Measurements from ENCODE around the gene DNLZ. TPM values are rescaled to one million over a fixed set of nuclear protein-coding genes. Genes with fewer than 3 reads are reported as not detected.

Gene DNLZ
- total RNA-seq, 2 experiments from 2014 or later: 15.4 to 17.0 TPM

DNA sequence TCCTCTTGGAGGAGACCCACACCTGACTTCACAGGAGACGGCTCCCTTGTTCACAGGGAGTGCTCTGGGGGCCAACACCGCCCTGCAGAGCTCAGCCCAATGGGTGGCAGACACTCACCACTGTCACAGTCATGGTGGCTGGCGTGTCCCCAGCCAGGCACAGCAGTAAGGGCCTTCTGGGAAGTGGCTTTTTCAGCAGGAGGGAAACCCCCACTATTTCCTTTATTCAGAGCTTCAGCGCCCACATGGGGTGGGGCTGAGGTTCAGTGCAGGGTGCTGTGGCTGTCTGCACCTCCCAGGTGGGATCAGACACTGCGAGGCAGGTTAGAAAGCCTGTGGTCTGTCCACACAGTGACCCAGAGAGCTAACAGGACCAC is 40.0 kb upstream of the DNLZ start:
- Mint-ChIP-seq H3K4me3 (peak overlapping the region; percentile 69), H3K27me3 (no peaks in the 10 kb centered on the region), H3K27ac (peak overlapping the region; percentile 74), H3K9me3 (no peaks in the 10 kb centered on the region), H3K36me3 (peaks cover 30% of the 10 kb centered on the region), H3K4me1 (peaks cover 42% of the 10 kb centered on the region)
- POLR2A ChIA-PET: interaction anchor here (1.0 to 2.6 kb wide), 4 partner anchors 35 to 294 kb away, joined by 3 to 15 read pairs (median 6); partner anchors contain the start of gene DNLZ
- peak; percentile 79 for DNase-seq
- peak; percentile 84 for ATAC-seq (ENCODE audit: low read depth)

DNA sequence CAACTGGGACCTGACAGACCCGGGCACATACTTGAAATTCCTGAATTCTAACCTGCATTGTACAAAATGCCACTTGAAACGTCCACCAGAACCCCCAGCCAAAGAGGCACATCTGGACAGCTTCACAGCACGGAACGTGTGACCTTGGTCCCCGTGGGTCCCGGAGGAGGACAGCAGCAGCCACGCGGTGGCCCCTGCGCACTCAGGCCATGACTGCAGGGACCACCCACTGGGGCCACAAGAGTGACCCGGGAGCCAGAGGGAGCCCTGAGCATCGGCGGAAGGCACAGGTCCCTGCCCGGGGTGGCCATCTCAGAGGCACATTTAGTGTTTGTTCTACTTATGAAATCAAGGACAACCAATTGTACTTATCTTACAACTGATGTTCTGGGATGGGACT is 38.5 kb upstream of the DNLZ start:
- Mint-ChIP-seq H3K4me1 (peaks cover 47% of the 10 kb centered on the region), H3K4me3 (peak overlapping the region; percentile 39), H3K36me3 (peaks cover 25% of the 10 kb centered on the region), H3K27me3 (no peaks in the 10 kb centered on the region), H3K27ac (peak overlapping the region; percentile 48), H3K9me3 (no peaks in the 10 kb centered on the region)
- no peak for DNase-seq
- ATAC-seq (ENCODE audit: low read depth): no peak
- POLR2A ChIA-PET: interaction anchor here (2.6 kb wide), 1 partner anchor 39 kb away, joined by 15 read pairs; the partner anchor contains the start of gene DNLZ

DNA sequence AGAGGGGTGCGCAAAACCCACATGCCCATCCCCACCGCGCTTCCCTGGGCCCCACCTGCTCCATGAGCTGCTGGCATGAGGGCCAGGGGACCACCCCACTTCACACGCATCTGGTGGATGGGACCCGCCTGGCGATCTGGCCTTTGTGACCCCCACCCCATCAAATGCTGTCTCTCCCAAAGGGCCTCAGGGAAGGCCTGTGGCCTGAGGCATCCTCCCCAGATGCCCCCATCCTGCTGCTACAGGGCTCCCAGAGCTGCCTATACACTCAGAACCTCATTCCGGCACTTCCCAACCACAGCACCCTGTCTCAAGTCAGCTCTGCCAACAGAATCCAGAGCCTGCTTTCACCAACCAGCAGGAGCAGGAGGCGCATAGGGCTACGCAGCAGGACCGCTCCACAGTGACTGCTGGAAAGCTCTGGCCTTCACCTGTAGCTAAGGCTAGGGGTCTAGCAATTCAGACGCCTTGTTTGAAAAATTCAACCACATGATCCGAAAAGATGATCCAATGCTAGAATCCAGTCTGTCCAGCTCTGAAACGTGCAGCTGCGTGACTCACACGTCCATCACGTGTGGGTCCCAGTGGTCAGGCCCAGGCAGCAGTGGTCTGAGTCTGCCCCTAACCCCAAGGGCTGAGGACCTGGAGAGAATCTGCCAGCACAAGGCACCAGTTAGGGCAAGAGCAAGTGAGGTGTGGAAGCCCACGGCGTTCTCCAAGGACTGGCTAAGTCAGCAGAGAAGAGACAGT is 37.8 kb upstream of the DNLZ start:
- DNase-seq: no peak
- no peak overlapping the region for H3K4me3 Mint-ChIP-seq
- ATAC-seq (ENCODE audit: low read depth): no peak
- no peaks in the 10 kb centered on the region for H3K9me3 Mint-ChIP-seq
- peaks cover 47% of the 10 kb centered on the region for H3K4me1 Mint-ChIP-seq
- POLR2A ChIA-PET: interaction anchor here (0.8 to 1.1 kb wide), 2 partner anchors 8 to 37 kb away, joined by 3 to 5 read pairs; partner anchors contain the start of gene DNLZ
- peak overlapping the region; percentile 38 for H3K27ac Mint-ChIP-seq
- no peaks in the 10 kb centered on the region for H3K27me3 Mint-ChIP-seq
- H3K36me3 Mint-ChIP-seq: peaks cover 23% of the 10 kb centered on the region

DNA sequence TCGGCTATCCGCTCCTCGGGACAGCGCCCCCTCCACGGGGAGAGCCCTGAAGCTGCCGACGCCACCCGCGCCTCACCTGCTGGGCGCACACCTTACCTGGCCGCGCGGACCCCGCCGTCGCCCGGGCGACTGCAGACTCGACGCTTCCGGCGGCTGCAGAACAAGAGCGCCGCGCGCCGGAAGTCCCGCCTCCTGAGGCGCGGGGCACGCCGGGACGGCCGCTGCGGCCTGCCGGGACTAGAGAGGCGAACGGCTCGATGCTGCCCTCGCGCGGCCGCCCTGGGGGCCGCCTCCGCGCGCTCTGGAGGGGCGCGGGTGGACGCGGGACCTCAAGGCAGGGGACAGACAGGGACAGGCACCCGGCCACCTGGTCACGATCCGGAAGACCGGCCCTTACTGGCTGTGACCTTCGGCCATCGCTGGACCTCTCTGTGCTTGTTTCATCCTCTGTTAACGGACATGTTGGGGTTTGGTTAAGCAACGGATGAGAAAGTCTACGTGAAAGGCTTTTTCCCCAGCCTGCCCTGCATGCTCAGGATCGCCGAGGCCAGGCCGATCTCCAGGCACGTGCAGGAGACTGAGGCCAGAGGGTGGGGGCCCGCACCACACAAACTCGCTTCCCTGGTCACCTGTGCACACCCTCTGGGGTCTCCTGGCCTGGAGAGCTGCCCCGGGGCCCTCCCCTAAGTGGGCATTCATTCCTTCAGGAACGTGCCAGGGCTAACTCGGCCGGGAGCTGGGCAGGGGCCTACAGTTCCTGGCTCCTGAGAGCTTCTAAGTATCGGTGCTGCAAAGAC is 36.7 kb upstream of the DNLZ start, which contains the start of gene SNAPC4:
Gene SNAPC4 (minus strand): TSS at position 133 of the 797 bp plus-strand sequence. CDS start 1,742 bp downstream, outside the sequence.
- POLR2A ChIA-PET: interaction anchor here (0.8 to 1.1 kb wide), 4 partner anchors 9 to 37 kb away, joined by 3 to 5 read pairs (median 3); partner anchors contain the start of gene DNLZ
- DNase-seq: peak; percentile 95
- H3K27ac Mint-ChIP-seq: peak within 1 kb of the TSS; percentile 68
- H3K9me3 Mint-ChIP-seq: no peaks in the 10 kb centered on the region
- H3K4me3 Mint-ChIP-seq: peak within 1 kb of the TSS; percentile 84
- peaks cover 20% of the 10 kb centered on the region for H3K36me3 Mint-ChIP-seq
- H3K27me3 Mint-ChIP-seq: no peaks in the 10 kb centered on the region
- peak; percentile 59 for ATAC-seq (ENCODE audit: low read depth)
- peaks cover 45% of the 10 kb centered on the region for H3K4me1 Mint-ChIP-seq

DNA sequence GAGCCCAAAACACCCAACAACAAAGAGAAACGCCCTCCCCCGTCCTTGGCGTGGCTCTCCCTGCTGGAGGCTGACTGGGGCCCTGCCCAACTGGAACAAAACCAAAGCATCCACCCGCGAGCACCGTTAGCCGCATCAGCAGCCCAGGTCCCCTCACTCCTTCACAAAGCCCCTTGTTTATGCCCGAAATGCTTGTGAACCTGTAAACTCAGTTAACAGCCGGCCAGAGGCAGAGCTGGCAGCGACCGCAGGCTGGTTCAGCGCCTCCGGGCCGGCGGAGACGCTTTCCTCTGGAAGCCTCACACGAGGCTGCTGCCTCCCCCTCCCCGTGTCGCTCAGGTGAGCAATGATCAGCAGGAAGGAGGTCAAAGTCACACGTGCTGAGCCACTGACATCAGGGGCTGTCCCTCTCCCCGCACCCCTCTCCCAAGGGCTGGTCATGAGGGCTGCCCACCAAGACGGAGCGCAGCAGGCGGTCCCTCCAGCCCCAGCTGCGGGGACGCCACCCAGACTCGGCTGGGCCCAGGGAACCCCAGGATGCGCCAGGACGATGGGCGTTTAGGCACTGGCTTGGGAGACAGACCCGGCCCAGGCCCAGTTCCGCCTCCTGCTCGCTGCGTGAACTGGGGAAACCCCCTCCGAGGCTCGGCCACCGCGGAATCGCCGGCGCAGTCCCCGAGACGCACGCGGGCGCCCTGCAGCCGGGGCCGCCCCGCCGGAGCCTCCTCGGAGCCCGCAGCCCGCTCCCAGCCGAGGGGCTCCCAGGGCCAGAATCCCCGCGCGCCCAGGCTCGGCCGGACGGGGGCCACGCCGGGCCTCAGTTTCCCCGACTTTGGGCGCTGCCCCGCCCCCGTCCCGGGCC is 35.9 kb upstream of the DNLZ start:
- POLR2A ChIA-PET: interaction anchor here (0.9 kb wide), 1 partner anchor 36 kb away, joined by 3 read pairs; the partner anchor contains the start of gene DNLZ
- H3K4me3 Mint-ChIP-seq: peak overlapping the region; percentile 84
- ATAC-seq (ENCODE audit: low read depth) (no peak), DNase-seq (peak; percentile 51)
- H3K27me3 Mint-ChIP-seq: no peaks in the 10 kb centered on the region
- peak overlapping the region; percentile 64 for H3K27ac Mint-ChIP-seq
- peaks cover 37% of the 10 kb centered on the region for H3K4me1 Mint-ChIP-seq
- H3K36me3 Mint-ChIP-seq: peaks cover 17% of the 10 kb centered on the region
- no peaks in the 10 kb centered on the region for H3K9me3 Mint-ChIP-seq

DNA sequence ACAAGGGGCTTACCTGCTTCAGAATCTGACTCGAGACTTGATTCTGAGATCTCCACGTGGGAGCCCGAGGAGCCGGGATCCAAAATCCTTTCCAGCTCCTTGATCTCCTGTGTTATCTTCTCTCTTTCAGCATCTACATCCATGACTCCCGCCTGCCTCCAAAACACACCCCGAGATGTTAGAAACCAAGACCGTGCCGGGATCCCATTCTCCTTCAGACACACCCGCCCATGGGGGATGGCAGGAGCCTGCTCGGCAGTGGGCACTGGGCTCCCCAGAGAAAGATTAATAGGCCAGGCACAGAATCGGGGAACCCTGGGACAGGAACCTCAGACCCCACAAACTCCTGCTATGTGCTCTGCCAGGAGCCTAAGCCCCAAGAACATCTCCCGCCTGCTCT is 34.7 kb upstream of the DNLZ start:
- H3K27me3 Mint-ChIP-seq: no peaks in the 10 kb centered on the region
- H3K4me1 Mint-ChIP-seq: peaks cover 26% of the 10 kb centered on the region
- POLR2A ChIA-PET: no interaction called here

DNA sequence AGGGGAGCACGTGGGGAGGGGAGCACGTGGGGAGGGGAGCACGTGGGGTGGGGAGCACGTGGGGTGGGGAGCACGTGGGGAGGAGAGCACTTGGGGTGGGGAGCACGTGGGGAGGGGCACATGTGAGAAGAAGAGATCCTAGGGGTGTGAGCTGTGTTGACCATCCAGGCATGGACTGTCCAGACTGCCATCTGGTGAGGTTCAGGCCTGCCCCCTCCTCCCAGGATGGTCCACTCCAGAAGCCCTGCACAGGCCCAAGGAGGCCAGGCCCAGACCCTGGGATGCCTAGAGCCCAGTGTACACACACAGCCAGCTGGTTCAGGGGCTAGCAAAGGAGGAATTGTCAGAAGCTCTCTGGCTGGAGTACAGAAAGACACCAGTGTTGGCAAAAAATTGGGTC is 34.1 kb upstream of the DNLZ start:
- no peak overlapping the region for H3K4me3 Mint-ChIP-seq
- no peaks in the 10 kb centered on the region for H3K9me3 Mint-ChIP-seq
- no peak overlapping the region for H3K27ac Mint-ChIP-seq
- DNase-seq (no peak), ATAC-seq (ENCODE audit: low read depth) (no peak)
- POLR2A ChIA-PET: interaction anchor here (1.7 kb wide), 1 partner anchor 34 kb away, joined by 7 read pairs; the partner anchor contains the start of gene DNLZ
- peaks cover 16% of the 10 kb centered on the region for H3K36me3 Mint-ChIP-seq
- H3K27me3 Mint-ChIP-seq: no peaks in the 10 kb centered on the region
- H3K4me1 Mint-ChIP-seq: peaks cover 23% of the 10 kb centered on the region

More for the DNA sequence above, 34.7 kb upstream of the DNLZ start:
- H3K4me3 Mint-ChIP-seq: peak overlapping the region; percentile 84
- H3K27ac Mint-ChIP-seq: no peak overlapping the region
- no peak for DNase-seq
- ATAC-seq (ENCODE audit: low read depth): no peak
- no peaks in the 10 kb centered on the region for H3K9me3 Mint-ChIP-seq
- peaks cover 17% of the 10 kb centered on the region for H3K36me3 Mint-ChIP-seq

DNA sequence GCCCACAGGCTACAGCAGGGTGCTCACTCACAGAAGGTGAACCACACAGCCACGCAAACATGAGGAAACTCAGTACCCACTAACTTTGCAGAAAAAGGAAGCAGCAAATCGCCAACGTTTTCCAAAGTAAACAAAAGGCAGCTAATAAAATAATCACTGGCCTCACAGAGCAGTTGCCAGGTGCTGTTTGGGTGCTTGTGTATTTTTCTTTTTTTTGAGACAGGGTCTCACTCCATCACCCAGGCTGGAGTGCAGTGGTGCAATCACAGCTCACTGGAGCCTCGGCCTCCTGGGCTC is 32.6 kb upstream of the DNLZ start:
- Mint-ChIP-seq H3K4me1 (peaks cover 18% of the 10 kb centered on the region), H3K27me3 (no peaks in the 10 kb centered on the region), H3K27ac (no peak overlapping the region), H3K36me3 (peaks cover 7% of the 10 kb centered on the region), H3K9me3 (no peaks in the 10 kb centered on the region), H3K4me3 (no peak overlapping the region)
- POLR2A ChIA-PET: interaction anchor here (1.7 kb wide), 1 partner anchor 33 kb away, joined by 7 read pairs; the partner anchor contains the start of gene DNLZ
- DNase-seq: no peak
- no peak for ATAC-seq (ENCODE audit: low read depth)

DNA sequence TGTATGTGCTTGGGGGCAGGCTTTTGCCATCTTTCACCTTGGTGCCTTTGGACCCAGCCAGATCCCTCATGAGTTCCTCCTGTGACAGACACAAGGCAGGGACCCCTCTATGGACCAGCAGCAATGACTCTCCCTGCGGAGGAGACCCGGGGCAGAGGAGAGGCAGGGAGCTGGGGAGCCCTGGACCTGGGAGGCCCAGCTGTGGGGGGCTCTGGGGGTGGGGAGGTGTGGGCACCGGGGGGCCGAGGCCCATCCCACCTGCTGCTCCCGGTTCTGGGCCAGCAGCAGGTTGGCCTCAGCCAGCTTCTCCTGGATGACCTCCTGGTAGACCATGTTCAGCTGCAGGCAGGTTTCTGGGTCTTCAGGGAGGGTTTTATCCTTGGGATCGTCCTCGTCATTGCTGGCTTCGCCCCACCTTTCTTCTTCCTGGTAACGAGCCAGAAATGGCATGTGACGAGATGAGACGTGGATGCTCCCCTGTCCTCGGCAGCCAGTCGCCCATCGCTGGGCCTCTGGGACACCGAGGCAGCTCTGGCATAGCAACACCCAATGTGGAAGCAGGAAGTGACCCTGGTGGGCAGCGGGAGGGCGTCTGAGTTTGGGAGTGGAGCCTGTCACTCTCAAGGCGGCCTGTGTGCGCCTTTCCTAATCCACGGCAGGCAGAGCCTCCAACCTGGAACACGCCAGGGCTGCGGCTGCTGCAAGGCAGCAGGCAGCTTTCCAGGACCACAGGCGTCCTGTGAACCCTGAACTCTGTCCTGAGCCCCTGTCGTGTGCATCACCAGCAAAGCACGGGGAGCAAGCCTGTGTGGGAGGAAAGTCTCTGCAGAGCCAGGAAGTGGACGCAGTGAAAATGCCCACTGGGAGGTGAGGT is 32.0 kb upstream of the DNLZ start:
- H3K27me3 Mint-ChIP-seq: no peaks in the 10 kb centered on the region
- no peaks in the 10 kb centered on the region for H3K9me3 Mint-ChIP-seq
- H3K36me3 Mint-ChIP-seq: peaks cover 8% of the 10 kb centered on the region
- DNase-seq (no peak), ATAC-seq (ENCODE audit: low read depth) (no peak)
- H3K4me3 Mint-ChIP-seq: no peak overlapping the region
- peaks cover 15% of the 10 kb centered on the region for H3K4me1 Mint-ChIP-seq
- no peak overlapping the region for H3K27ac Mint-ChIP-seq
- POLR2A ChIA-PET: interaction anchor here (1.0 to 1.7 kb wide), 2 partner anchors 32 kb away, joined by 4 to 7 read pairs; partner anchors contain the start of gene DNLZ

DNA sequence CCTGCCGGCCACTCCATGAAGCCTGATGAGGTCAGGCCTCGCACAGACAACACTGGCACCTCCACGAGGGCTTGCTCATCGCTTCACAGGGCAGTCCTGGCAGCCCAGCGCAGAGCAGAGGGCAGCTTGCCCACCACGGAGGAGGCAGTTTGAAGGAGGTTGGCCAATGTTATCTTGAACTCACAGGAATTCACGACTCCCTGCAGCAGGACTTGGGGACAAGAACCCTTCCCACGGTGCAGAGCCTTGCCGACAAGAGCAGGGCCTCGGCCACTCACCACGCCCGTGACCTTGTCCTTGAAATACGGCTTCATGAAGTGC is 31.4 kb upstream of the DNLZ start:
- H3K27me3 Mint-ChIP-seq: no peaks in the 10 kb centered on the region
- no peak overlapping the region for H3K4me3 Mint-ChIP-seq
- peaks cover 8% of the 10 kb centered on the region for H3K36me3 Mint-ChIP-seq
- peaks cover 14% of the 10 kb centered on the region for H3K4me1 Mint-ChIP-seq
- ATAC-seq (ENCODE audit: low read depth) (no peak), DNase-seq (no peak)
- no peaks in the 10 kb centered on the region for H3K9me3 Mint-ChIP-seq
- POLR2A ChIA-PET: interaction anchor here (1.0 kb wide), 1 partner anchor 32 kb away, joined by 4 read pairs; the partner anchor contains the start of gene DNLZ
- H3K27ac Mint-ChIP-seq: no peak overlapping the region

DNA sequence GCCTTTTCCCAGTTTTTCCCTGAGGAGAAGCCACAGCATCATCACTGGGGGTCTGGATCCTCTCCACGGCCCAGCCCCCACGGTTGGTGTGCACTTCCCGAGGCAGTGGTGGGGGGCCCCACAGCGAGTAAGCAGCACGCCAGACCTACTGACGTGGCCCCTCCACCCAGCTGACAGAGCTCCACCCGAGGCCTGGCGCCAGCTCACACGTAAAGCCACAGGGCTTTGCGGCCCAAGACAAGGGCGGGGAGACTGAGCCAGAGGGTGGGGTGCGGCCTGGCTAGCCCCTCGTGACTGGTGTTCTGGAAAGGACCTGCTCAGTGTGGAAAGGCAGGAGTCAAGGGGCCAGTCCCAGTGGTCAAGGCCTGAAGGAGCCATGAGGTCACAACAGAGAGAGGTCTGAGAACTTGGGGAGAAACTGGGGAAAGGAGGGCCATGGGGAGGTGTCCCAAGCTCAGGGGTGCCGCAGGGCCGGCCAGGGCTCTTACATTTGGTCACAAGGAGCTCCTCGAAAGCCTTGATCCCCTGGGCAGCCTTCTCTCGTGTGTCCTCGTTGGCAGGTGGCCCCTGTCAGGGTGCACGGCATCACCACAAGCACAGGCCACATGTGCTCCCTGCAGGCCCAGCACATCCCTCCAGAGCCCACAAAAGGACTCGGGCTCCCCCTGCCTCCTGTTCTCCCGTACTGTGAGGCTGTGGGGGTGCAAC is 30.9 kb upstream of the DNLZ start:
- Mint-ChIP-seq H3K4me3 (no peak overlapping the region), H3K9me3 (no peaks in the 10 kb centered on the region), H3K36me3 (peaks cover 10% of the 10 kb centered on the region), H3K27ac (no peak overlapping the region), H3K27me3 (no peaks in the 10 kb centered on the region), H3K4me1 (peaks cover 14% of the 10 kb centered on the region)
- POLR2A ChIA-PET: interaction anchor here (1.0 kb wide), 1 partner anchor 31 kb away, joined by 4 read pairs; the partner anchor contains the start of gene DNLZ
- ATAC-seq (ENCODE audit: low read depth) (no peak), DNase-seq (no peak)
